ENCODE measurements around the gene GABBR2. TPM values are rescaled to one million over a fixed set of nuclear protein-coding genes. Genes with fewer than 3 reads are reported as not detected.
"Not testable (repeated sequence)": the region's sequence is repeated elsewhere in the genome, so short reads cannot be mapped to it uniquely, and the experiment has no call there.

Gene GABBR2
- total RNA-seq, 2 experiments from 2014 or later = not detected

- intact Hi-C loops (cut with DNase I, micrococcal nuclease) = no loop called here
- H3K4me1 ChIP-seq (ENCODE audit: insufficient read depth, low read length) = no peaks in the 10 kb centered on the region
- POLR2A ChIA-PET = no interaction called here
- ATAC-seq (ENCODE audit: poor library complexity) = no peak
- H3K27me3 ChIP-seq (ENCODE audit: control insufficient read depth in 1 of 2, insufficient read depth in 2 of 2, low read length in 2 of 2) = peaks cover 0 to 3% of the 10 kb centered on the region in 2 experiments
- no peaks in the 10 kb centered on the region for H3K36me3 ChIP-seq (ENCODE audit: insufficient read depth, low read length)
- Mint-ChIP-seq H3K4me1 (ENCODE audit: low read depth) (no peaks in the 10 kb centered on the region), H3K27me3 (peaks cover 39% of the 10 kb centered on the region), H3K36me3 (ENCODE audit: low read depth) (no peaks in the 10 kb centered on the region), H3K4me3 (no peak overlapping the region), H3K27ac (no peak overlapping the region), H3K9me3 (no peaks in the 10 kb centered on the region)
- no peak for DNase-seq
- CTCF ChIA-PET = no interaction called here
- H3K4me3 ChIP-seq (ENCODE audit: low read length) = no peak overlapping the region
- TF ChIP-seq CTCF (IDR thresholded peaks at IDR 0.05) = no peak
- no peaks in the 10 kb centered on the region for H3K9me3 ChIP-seq (ENCODE audit: control insufficient read depth in 1 of 2, insufficient read depth in 1 of 2, low read length in 2 of 2)
- H3K27ac ChIP-seq (ENCODE audit: low read depth in 1 of 2, low read length in 2 of 2) = no peak overlapping the region
These were observed 437.3 kb downstream of the GABBR2 start for GRCh38 chr9:98271479-98271878.

- H3K36me3 ChIP-seq (ENCODE audit: insufficient read depth, low read length); ATAC-seq (ENCODE audit: poor library complexity); H3K4me3 ChIP-seq (ENCODE audit: low read length); H3K27ac Mint-ChIP-seq; CTCF ChIA-PET; H3K9me3 Mint-ChIP-seq; H3K4me1 Mint-ChIP-seq (ENCODE audit: low read depth); H3K9me3 ChIP-seq (ENCODE audit: control insufficient read depth in 1 of 2, insufficient read depth in 1 of 2, low read length in 2 of 2); H3K36me3 Mint-ChIP-seq (ENCODE audit: low read depth); intact Hi-C loops (cut with DNase I, micrococcal nuclease); H3K4me3 Mint-ChIP-seq; H3K27ac ChIP-seq (ENCODE audit: low read depth in 1 of 2, low read length in 2 of 2); DNase-seq; H3K27me3 ChIP-seq (ENCODE audit: control insufficient read depth in 1 of 2, insufficient read depth in 2 of 2, low read length in 2 of 2); H3K4me1 ChIP-seq (ENCODE audit: insufficient read depth, low read length): not testable (repeated sequence)
- peaks cover 35% of the 10 kb centered on the region for H3K27me3 Mint-ChIP-seq
- POLR2A ChIA-PET = interaction anchor here (0.8 kb wide), 1 partner anchor 627 kb away, joined by 3 read pairs; no protein-coding TSS in a partner anchor
These were observed 438.5 kb downstream of the GABBR2 start for GRCh38 chr9:98270284-98270683.

GRCh38 chr9:98269652-98270051 lies 439.1 kb downstream of the GABBR2 start:
- H3K9me3 Mint-ChIP-seq; H3K27me3 ChIP-seq (ENCODE audit: control insufficient read depth in 1 of 2, insufficient read depth in 2 of 2, low read length in 2 of 2); H3K27ac ChIP-seq (ENCODE audit: low read depth in 1 of 2, low read length in 2 of 2); H3K27ac Mint-ChIP-seq; H3K36me3 ChIP-seq (ENCODE audit: insufficient read depth, low read length); intact Hi-C loops (cut with DNase I, micrococcal nuclease); ATAC-seq (ENCODE audit: poor library complexity); H3K4me1 Mint-ChIP-seq (ENCODE audit: low read depth); DNase-seq; H3K36me3 Mint-ChIP-seq (ENCODE audit: low read depth); H3K4me3 ChIP-seq (ENCODE audit: low read length); CTCF ChIA-PET; H3K9me3 ChIP-seq (ENCODE audit: control insufficient read depth in 1 of 2, insufficient read depth in 1 of 2, low read length in 2 of 2); H3K4me3 Mint-ChIP-seq; H3K4me1 ChIP-seq (ENCODE audit: insufficient read depth, low read length); POLR2A ChIA-PET: not testable (repeated sequence)
- peaks cover 29% of the 10 kb centered on the region for H3K27me3 Mint-ChIP-seq

GRCh38 chr9:98267556-98267955 lies 441.2 kb downstream of the GABBR2 start:
- H3K9me3 Mint-ChIP-seq; intact Hi-C loops (cut with DNase I, micrococcal nuclease); H3K4me1 Mint-ChIP-seq (ENCODE audit: low read depth); H3K36me3 ChIP-seq (ENCODE audit: insufficient read depth, low read length); H3K4me3 Mint-ChIP-seq; POLR2A ChIA-PET; H3K4me1 ChIP-seq (ENCODE audit: insufficient read depth, low read length); H3K36me3 Mint-ChIP-seq (ENCODE audit: low read depth); H3K27me3 ChIP-seq (ENCODE audit: control insufficient read depth in 1 of 2, insufficient read depth in 2 of 2, low read length in 2 of 2); CTCF ChIA-PET; H3K27ac ChIP-seq (ENCODE audit: low read depth in 1 of 2, low read length in 2 of 2); ATAC-seq (ENCODE audit: poor library complexity); H3K27ac Mint-ChIP-seq; H3K9me3 ChIP-seq (ENCODE audit: control insufficient read depth in 1 of 2, insufficient read depth in 1 of 2, low read length in 2 of 2); H3K4me3 ChIP-seq (ENCODE audit: low read length); DNase-seq: not testable (repeated sequence)
- H3K27me3 Mint-ChIP-seq = peaks cover 23% of the 10 kb centered on the region

Measured in CD4-positive, alpha-beta T cell (primary cell).